T-helper 1 cell treated with Interleukin-12 subunit alpha and Interleukin-12 subunit beta and Interleukin-4 antibody, amounts not matched to agents 30 ng/mL and 1 ng/mL, for 36 hours (primary cell): ENCODE results near the gene AQP2. TPM values are rescaled to one million over a fixed set of nuclear protein-coding genes. Genes with fewer than 3 reads are reported as not detected.

ENCODE experiments used
- intact Hi-C: fragments of 100-400 bp; cut with micrococcal nuclease; formaldehyde crosslinking; loops from one replicate; pipeline ENCODE4 v1.15.1; 2024
- total RNA-seq: library from RNA; stranded (reverse); gene quantifications from 2 replicates; pipeline ENCODE4 v1.2.3, GENCODE V29; 2022

AQP2 gene, protein sequence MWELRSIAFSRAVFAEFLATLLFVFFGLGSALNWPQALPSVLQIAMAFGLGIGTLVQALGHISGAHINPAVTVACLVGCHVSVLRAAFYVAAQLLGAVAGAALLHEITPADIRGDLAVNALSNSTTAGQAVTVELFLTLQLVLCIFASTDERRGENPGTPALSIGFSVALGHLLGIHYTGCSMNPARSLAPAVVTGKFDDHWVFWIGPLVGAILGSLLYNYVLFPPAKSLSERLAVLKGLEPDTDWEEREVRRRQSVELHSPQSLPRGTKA
- not detected in 2 replicates for total RNA-seq

DNA sequence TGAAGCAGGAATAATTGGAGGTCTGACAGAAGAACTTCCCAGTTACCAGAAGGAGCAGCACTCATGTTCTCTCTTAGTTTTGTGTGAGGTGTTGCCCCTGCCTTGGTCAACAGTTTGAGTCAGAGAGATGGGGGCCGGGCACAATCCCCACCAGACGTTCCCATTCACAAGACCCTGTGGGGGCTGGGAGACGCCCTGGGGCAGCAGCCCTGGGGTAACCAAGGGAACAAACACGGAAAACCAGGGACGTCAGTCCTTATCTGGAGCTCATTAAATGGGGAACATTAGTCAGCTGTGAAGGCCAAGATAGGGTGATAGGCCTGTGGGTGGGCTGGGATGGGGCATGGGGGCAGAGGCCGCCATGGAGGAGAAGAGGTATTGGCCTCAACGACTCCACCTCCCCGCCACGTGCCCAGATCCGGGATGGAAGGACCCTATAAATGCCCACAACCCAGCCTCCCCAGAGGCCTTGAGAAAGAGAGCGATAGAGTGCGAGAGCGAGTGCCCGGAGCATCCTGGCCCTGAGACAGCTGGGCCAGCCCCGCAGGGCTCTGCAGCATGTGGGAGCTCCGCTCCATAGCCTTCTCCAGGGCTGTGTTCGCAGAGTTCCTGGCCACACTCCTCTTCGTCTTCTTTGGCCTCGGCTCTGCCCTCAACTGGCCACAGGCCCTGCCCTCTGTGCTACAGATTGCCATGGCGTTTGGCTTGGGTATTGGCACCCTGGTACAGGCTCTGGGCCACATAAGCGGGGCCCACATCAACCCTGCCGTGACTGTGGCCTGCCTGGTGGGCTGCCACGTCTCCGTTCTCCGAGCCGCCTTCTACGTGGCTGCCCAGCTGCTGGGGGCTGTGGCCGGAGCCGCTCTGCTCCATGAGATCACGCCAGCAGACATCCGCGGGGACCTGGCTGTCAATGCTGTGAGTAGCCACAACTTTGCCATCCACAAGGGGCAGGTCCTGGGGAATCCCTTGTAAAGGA is at the start of gene AQP2:
AQP2 (plus strand) TSS at position 465 of the 979 bp plus-strand sequence; CDS start at position 559, 94 bp downstream.
- intact Hi-C loops: no loop called here

- intact Hi-C loops: no loop called here
These were observed 49.5 kb upstream of the AQP2 start for GRCh38 chr12:49901026-49901425.

GRCh38 chr12:49901986-49902385 is 48.6 kb upstream of the AQP2 start:
- intact Hi-C loops: no loop called here

DNA sequence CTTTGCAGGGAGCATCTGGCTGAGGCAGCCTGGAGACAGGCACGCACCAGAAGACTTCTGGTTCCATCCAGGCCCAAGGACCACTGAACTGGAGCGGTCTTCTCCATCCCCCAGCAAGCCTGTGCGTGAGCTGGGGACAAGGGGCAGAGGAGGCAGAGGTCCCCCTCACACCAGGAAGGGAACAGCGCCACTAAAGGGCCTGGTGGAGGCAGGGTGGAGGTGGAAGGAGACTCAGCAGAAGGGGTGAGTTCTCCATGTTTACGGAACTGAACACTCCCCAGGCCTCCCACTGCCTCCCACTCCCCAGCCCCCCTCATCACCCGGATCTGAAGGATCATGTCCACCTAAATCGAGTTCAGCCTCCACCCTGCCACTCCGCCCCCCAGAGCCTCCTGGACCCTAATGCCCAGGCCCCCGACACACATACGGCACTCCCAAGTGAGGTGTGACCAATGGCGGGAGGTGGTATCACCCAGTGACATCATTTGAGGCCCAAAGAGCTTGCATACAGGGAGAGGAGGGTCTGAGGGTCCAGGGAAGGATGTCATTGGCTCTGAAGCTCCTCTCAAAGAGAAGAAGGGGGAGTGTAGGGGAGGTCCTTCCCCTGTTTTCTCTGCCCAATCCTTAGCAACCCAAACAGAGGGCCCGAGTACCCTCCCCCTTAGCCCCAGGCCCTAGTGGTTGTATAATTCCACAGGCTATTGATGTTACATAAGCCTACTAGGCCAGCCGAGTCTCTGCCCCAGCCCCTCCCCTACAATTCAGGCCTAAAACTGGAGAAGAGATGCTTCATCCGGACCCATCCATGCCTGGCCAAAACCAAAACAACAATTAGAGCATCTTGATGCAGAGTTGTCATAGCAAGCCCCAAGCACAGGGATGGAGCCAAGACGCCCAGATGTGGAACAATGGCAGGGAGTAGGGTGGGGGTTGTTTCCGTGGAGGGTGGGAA is 47.9 kb upstream of the AQP2 start:
- intact Hi-C loops: no loop called here

DNA sequence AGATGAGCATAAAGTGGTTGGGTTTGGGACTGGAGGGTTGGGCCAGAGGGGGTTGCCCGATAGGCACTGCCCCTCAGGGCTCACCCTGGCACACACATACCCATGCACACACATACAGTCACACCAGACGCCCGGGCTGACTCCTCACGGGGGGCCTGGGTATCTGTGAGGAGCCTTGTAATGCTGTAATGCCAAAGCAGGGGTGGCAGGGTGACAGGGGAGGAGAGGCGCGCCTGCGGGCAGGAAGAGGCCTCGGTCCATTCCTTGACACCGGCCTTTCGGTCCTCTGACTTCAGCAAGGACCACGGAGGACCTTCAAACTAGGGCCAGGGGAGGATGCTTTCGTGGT is 47.2 kb upstream of the AQP2 start:
- intact Hi-C loops: no loop called here

- intact Hi-C loops: no loop called here
These were observed 46.7 kb upstream of the AQP2 start, which contains the start of gene FAIM2 for GRCh38 chr12:49903700-49904423. TSS of gene FAIM2 (minus strand) at chr12:49903900. CDS start at chr12:49903792, 108 bp downstream.

- intact Hi-C loops: no loop called here
These were observed 45.9 kb upstream of the AQP2 start for GRCh38 chr12:49904601-49905000.

DNA sequence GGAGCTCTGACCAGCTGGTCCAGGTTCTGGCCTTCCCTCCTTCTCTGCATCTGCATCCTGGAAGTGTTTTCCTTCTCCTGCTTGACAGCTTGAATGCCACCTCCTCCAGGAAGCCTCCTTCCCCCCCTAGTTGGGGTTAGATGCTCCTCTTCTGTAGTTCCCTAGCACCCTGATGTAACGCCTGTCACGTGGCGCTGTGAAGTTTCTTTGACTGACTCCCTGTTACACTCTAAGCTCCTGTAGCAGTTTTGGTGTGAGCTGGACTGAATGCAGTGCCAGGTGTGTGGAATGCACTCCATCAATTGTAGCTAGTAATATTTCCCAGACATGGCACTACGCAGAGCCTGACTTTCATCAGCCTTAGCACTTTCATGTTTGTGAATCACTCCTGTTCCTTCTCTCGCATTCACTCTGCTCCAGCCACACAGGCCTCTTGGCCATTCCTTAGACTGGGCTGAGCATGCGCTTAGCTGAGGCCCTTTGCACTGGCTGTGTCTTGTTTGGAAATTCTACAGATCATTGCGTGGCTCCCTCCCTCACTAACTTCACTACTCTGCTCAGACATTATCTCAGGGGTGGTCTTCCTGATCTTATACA is 44.7 kb upstream of the AQP2 start:
- intact Hi-C loops: no loop called here

GRCh38 chr12:49907352-49907751 is 43.2 kb upstream of the AQP2 start:
- intact Hi-C loops: no loop called here

DNA sequence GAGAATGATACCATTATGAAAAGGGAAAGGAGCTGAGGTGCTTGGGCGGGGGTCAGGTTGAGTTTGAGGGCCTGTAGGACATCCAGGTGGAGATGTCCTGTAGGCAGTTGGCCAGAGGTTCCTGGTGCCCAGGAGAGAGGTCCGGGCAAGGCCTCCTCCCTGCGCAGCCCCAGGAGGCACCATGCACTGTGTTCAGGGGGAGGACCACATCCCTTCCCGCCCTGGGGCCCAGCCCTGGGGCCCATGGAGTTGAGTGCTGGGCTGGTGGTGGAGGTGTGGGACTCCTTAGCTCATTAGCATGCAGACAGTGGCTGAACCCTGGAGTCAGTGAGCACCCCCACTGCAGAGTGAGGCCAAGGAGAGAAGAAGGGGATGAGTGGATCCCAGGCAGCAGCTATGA is 41.2 kb upstream of the AQP2 start:
- intact Hi-C loops: no loop called here

DNA sequence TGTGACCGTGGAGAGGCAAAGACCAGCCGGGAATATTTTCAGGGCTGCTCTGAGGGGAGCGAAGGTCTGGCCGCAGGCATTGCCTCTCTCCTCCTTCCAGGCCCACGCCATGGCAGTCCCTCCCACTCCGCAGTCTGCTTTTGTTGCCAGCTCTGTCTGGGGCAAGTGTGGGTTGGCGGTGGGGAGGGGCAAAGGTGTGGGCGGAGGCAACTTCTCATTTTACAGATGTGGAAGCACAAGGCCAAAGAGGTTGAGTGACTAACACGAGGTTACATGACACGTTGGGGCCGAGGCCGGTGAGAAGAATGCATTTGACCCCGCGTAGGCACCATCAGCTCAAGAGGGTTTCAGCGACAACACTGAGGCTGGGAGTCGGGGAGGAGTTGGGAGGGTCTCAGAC is 40.7 kb upstream of the AQP2 start:
- intact Hi-C loops: no loop called here

DNA sequence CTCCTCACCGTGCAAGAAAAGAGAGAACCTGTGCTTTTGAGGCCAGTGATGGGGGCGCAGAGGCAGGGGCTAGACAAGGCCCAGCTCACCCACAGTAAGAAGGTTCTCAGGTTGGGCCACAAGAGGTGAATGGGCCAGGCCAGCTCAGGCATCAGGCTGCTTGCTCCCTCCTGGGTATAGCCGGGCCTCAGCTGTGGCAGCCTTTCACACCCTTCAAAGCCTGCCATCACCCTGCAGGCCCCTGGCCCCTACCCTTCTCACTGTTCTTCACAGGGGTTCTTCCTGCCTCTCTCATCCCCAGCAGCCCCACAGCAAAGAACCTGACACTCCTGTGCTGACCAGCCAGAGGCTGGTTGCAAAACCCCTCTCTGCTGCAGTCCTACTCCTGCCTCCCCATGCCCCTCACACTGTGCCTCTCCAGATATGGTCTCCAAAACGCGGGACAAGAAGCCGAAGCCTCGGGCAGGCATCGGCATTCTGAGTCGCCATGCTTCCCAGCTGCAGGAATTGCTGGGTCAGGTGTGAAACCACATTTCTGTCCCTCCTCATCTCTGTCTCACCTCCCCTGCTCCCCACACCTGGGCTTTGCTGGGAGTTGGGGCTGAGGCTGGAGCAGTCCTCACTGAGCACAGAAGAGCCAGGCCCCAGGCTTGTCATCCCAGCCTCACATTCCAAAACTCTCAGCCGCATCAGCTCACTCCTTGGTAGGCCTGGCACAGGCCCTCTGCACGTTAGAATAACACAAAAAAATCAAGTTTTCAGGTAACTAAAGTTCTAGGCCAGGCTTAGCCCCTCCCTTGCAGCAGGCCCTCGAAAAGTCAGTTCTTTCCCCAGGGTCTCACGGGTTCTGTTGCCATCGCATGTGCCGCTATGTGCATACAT is 40.0 kb upstream of the AQP2 start:
- intact Hi-C loops: no loop called here

DNA sequence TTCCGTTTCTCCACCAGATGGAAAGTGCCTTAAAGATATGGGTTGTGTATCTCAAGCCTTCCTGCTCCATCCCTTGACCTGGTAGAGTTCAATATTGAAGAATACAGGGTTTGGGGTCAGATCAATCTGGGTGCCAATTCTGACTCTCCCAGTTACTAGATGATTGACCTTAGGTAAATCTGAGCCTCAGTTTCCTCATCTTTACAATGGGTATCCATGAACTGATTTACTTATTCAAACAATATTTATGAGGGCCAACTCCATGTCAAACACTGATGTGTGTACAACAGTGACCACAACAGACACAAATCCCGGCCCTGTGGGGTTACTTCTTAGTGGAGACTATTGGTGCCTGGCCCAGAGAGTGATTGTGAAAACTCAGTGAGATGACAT is 39.3 kb upstream of the AQP2 start:
- intact Hi-C loops: no loop called here

DNA sequence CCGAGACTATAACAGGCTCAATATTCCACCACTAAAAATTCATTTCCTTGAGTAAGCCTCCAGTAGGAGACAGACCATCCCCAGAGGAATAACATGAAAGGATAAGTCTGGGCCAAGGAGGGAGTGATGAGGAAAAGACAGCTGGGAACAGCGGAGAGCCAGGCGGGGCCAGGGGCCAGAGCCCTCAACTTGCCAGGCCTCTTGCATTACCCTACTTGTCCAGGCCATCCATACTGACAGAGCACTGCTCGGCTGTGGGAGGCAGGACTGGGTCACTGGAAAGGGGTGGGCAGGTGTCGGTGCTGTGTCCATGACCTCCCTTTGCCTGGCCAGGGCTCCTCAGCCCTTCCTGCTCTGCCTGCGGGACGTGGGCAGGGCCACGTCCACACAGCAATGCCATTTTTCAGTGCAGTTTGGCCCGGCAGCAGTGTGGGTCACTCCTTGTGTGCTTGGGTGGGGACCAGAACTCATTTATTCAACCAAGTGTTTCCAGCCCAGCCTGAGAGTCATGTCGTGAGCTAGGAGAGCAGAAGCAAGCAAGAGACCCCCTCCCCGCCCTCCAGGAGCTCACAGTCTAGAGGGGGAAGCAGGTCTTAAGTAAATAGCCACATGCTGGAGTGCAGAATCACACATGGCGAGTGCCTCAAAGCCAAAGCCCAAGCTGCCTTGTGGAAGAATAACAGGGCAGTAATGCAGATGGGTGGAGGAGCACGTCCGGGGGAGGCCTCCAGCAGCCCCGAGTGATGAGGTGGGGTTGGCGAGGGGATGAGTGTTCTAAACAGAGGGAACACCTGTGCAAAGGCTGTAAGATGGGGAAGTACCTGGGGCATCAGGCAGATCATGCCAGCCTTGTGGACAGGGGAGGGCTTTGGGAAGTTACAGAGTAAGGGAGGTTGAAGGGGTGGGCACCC is 37.9 kb upstream of the AQP2 start:
- intact Hi-C loops: no loop called here

GRCh38 chr12:49916129-49916919 is 34.2 kb upstream of the AQP2 start:
- intact Hi-C loops: no loop called here

GRCh38 chr12:49917166-49917787 is 33.3 kb upstream of the AQP2 start:
- intact Hi-C loops: no loop called here

GRCh38 chr12:49917788-49918173 is 32.8 kb upstream of the AQP2 start:
- intact Hi-C loops: no loop called here
